GM18868 (cell line): ENCODE results near the gene SPOCD1.

Source experiments
- ATAC-seq: cut with Tn5 transposase; IDR thresholded peaks from one replicate; pipeline ENCODE4 v1.9.1; 2021; ENCODE audit warnings: mild to moderate bottlenecking, moderate library complexity; ENCODE audit not compliant: unreplicated experiment

Gene SPOCD1

GRCh38 chr1:31801458-31801857 lies 14.4 kb downstream of the SPOCD1 start:
- no peak for ATAC-seq

GRCh38 chr1:31800674-31800967 lies 15.2 kb downstream of the SPOCD1 start:
- ATAC-seq = no peak

- no peak for ATAC-seq
Measured at GRCh38 chr1:31799895-31800673, 15.7 kb downstream of the SPOCD1 start.

- ATAC-seq = no peak
Measured at GRCh38 chr1:31799196-31799894, 16.5 kb downstream of the SPOCD1 start.

GRCh38 chr1:31798433-31799195 lies 17.2 kb downstream of the SPOCD1 start:
- ATAC-seq = no peak

GRCh38 chr1:31798086-31798432 lies 17.8 kb downstream of the SPOCD1 start:
- no peak for ATAC-seq

GRCh38 chr1:31797216-31797615 lies 18.6 kb downstream of the SPOCD1 start:
- no peak for ATAC-seq

GRCh38 chr1:31796707-31797106 lies 19.1 kb downstream of the SPOCD1 start:
- ATAC-seq = no peak

GRCh38 chr1:31795801-31796621 lies 19.8 kb downstream of the SPOCD1 start:
- ATAC-seq = no peak

GRCh38 chr1:31795096-31795675 lies 20.6 kb downstream of the SPOCD1 start:
- ATAC-seq = no peak

GRCh38 chr1:31793586-31794285 lies 22.1 kb downstream of the SPOCD1 start:
- no peak for ATAC-seq

GRCh38 chr1:31793086-31793485 lies 22.7 kb downstream of the SPOCD1 start:
- no peak for ATAC-seq

GRCh38 chr1:31792541-31792940 lies 23.3 kb downstream of the SPOCD1 start:
- no peak for ATAC-seq

- no peak for ATAC-seq
Measured at GRCh38 chr1:31792116-31792515, 23.7 kb downstream of the SPOCD1 start.

GRCh38 chr1:31791131-31791858 lies 24.5 kb downstream of the SPOCD1 start:
- ATAC-seq = no peak

GRCh38 chr1:31790641-31791091 lies 25.2 kb downstream of the SPOCD1 start:
- no peak for ATAC-seq

- no peak for ATAC-seq
Measured at GRCh38 chr1:31790140-31790539, 25.7 kb downstream of the SPOCD1 start.

GRCh38 chr1:31789259-31790065 lies 26.4 kb downstream of the SPOCD1 start:
- peak; percentile 45 for ATAC-seq
